Right atrium auricular region (tissue), 2 donors: Measurements from ENCODE around the gene UBR4. TPM values are rescaled to one million over a fixed set of nuclear protein-coding genes. Genes with fewer than 3 reads are reported as not detected.

Source experiments
- DNase-seq: peaks from one replicate; pipeline ENCODE4 v3.0.0-alpha.2; 2019; ENCODE audit warnings: low spot score
- H3K27ac ChIP-seq, 2 donors: fragments of 200-600 bp; sonication (generic); 1 replicate in 1 of 2; 2 replicates in 1 of 2; pipeline ENCODE4 v1.5.1; 2016 to 2019
- H3K27me3 ChIP-seq, 2 donors: fragments of 200-600 bp; sonication (generic); one replicate each; pipeline versions ENCODE4 v1.5.1 to v1.6.0; 2017 to 2019
- H3K36me3 ChIP-seq: fragments of 200-600 bp; sonication (generic); one replicate; pipeline ENCODE4 v1.5.1; 2016
- H3K4me1 ChIP-seq, 2 donors: fragments of 200-600 bp; sonication (generic); one replicate each; pipeline versions ENCODE4 v1.5.1 to v1.6.0; 2017 to 2019
- H3K4me3 ChIP-seq, 2 donors: fragments of 200-600 bp; sonication (generic); 1 replicate in 1 of 2; 2 replicates in 1 of 2; pipeline ENCODE4 v1.5.1; 2017 to 2019; ENCODE audit warnings: mild to moderate bottlenecking in 1 of 2, moderate library complexity in 1 of 2
- H3K9me3 ChIP-seq, 2 donors: fragments of 200-600 bp; sonication (generic); one replicate each; pipeline ENCODE4 v1.5.1; 2019
- CTCF ChIP-seq, 2 donors: fragments of 200-600 bp; sonication (generic); IDR thresholded peaks; one replicate each; pipeline ENCODE4 v1.5.1; 2019; ENCODE audit warnings: antibody characterized with exemption in 2 of 2
- total RNA-seq, 2 donors: library from RNA; depleted of rRNA; stranded (reverse); fragments of >200 nt; gene quantifications; one replicate each; pipeline ENCODE4 v1.1.0, GENCODE V29; 2016

The UBR4 gene
- total RNA-seq, 2 donors from 2014 or later, result 75.1 to 88.0 TPM

DNA sequence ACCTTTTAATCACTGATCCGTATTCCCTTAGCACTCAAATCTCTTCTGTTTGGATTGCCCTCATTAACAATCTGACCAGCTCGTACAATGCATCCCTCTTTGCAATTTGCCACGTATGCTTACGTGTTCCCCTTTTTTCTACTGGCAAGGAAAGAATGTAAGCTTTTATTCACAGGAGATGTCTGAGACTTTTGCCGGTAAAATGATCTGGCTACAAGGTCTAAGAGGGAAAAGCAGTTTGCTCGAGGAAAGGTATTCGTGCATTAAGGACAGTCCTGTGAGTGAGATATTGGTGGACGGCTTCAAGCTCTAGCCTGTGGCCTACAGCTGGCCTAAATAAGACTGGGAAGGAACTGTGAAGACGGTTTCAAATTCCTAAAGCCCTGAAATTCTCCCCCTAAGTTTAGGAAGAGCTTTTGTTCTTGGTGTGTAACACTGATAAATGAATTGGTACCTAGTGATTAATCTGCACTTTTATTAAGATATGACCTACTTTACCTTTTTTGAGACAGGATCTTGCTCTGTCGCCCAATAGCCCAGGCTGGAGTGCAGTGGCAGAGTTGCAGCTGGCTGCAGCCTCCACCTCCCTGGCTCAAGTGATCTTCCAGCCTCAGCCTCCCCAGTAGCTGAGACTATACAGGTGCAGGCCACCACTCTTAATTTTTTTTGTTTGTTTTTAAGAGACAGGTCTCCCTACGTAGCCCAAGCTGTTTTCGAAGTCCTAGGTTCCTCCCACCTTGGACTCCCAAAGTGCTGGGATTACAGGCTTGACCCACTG, 895 bp upstream of the UBR4 start:
- DNase-seq, result peak; percentile 13
- Histone ChIP-seq H3K4me3 (peak overlapping the region; percentile 81 to 95), H3K27ac (peak overlapping the region; percentile 92 to 96), H3K36me3 (peaks cover 11% of the 10 kb centered on the region), H3K4me1 (peaks cover 0 to 50% of the 10 kb centered on the region in 2 donors), H3K27me3 (no peaks in the 10 kb centered on the region), H3K9me3 (no peaks in the 10 kb centered on the region)
- TF ChIP-seq CTCF (IDR thresholded peaks at IDR 0.05), result no peak

DNA sequence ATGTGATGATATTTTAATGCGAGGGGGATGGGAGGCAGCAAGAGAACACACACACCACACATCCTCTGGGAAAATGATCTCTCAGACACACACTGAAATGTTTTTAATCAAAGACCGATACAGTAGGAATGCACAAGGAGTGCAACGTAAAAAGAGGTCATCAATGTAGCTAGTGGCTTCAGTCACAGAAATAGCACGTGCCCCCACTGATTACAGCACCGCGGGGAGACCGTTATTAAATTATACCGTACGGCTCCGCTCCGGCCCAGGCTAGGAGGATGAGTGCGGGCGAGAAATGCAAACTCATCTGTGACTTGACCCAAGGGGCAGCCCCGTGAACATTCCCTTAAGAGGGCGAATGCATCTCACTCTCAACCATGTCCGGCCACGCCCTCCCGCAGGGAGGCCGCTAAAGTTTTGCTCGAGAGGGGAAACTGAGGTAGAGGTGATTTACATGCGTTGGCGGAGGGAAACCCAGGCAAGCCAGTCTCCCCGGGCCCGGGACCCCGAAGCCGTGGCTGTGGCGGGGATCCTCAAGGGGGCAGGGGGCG, 552 bp downstream of the UBR4 start:
- TF ChIP-seq CTCF (IDR thresholded peaks at IDR 0.05), result no peak
- Histone ChIP-seq H3K36me3 (peaks cover 11% of the 10 kb centered on the region), H3K4me3 (peak overlapping the region; percentile 81 to 95), H3K4me1 (peaks cover 0 to 63% of the 10 kb centered on the region in 2 donors), H3K9me3 (no peaks in the 10 kb centered on the region), H3K27ac (peak overlapping the region; percentile 92 to 96), H3K27me3 (no peaks in the 10 kb centered on the region)
- peak; percentile 59 for DNase-seq

DNA sequence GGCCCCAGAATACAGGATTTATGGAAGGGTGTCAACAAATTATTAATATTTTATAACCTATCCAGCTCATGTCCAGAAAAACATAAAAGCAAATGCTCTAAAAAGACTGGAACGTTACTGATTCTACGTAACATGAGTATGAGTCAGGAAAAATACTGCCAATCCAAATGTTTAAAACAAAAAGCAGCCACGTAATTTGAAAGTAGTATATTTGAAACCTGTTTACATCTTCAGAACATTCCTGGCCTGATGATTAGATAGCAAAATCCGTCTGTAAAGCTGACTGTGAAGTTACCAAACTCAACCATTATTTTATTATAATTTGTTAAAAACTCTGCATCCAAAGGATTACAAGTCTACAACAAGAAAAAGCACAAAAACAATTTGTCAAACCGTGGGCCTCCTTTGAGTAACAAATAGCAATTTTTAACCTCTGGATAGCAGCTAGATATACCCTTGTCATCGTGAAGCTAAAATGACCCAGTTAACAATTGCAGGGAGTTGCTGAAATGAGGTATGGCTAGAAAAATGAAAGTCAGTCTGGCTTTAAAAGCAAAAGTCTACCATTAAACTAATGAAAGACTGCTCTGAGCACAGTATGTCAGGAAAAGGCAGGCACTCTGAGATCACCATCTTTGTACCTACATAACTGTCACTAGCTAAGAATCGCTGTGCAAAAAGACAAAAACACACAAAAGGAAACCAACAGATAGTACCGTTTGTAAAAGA, 1.2 kb downstream of the UBR4 start:
- peaks cover 0 to 69% of the 10 kb centered on the region in 2 donors for H3K4me1 ChIP-seq
- DNase-seq, result no peak
- no peaks in the 10 kb centered on the region for H3K27me3 ChIP-seq
- peak overlapping the region; percentile 81 to 95 for H3K4me3 ChIP-seq
- H3K9me3 ChIP-seq, result no peaks in the 10 kb centered on the region
- H3K27ac ChIP-seq, result peak overlapping the region; percentile 92 to 96
- TF ChIP-seq CTCF (IDR thresholded peaks at IDR 0.05), result no peak
- H3K36me3 ChIP-seq, result peaks cover 6% of the 10 kb centered on the region

- no peak for DNase-seq
- Histone ChIP-seq H3K4me1 (peaks cover 0 to 81% of the 10 kb centered on the region in 2 donors), H3K27me3 (no peaks in the 10 kb centered on the region), H3K4me3 (no peak overlapping the region), H3K36me3 (no peaks in the 10 kb centered on the region), H3K9me3 (no peaks in the 10 kb centered on the region), H3K27ac (no peak overlapping the region)
- TF ChIP-seq CTCF (IDR thresholded peaks at IDR 0.05), result no peak
Measured at GRCh38 chr1:19206947-19207346, 3.1 kb downstream of the UBR4 start.

DNA sequence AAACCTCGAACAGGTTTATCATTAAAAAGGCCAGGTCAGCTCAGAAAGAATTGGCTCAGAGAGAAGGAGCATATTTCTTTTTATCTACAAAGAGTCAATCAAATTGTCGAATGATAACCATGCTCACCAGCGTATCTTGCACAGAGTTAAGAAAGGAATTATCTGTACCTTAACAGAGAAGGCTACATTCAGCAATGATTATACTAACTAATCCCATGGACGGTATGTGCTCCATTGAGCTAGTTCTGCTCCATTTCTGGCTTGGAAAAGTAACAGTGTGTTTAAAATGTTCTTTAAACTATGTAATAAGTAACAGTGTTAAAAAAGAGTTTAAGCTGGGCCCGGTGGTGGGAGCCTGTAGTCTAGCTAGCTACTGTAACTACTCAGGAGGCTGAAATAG, 4.2 kb downstream of the UBR4 start:
- no peak overlapping the region for H3K27ac ChIP-seq
- TF ChIP-seq CTCF (IDR thresholded peaks at IDR 0.05), result no peak
- H3K4me1 ChIP-seq, result peaks cover 0 to 74% of the 10 kb centered on the region in 2 donors
- H3K4me3 ChIP-seq, result no peak overlapping the region
- no peaks in the 10 kb centered on the region for H3K36me3 ChIP-seq
- H3K27me3 ChIP-seq, result no peaks in the 10 kb centered on the region
- DNase-seq, result no peak
- no peaks in the 10 kb centered on the region for H3K9me3 ChIP-seq
